GM19438 (cell line): ENCODE results near the gene HSD17B13.
"Not testable (repeated sequence)": the region's sequence is repeated elsewhere in the genome, so short reads cannot be mapped to it uniquely, and the experiment has no call there.

Source experiments
- ATAC-seq: cut with Tn5 transposase; IDR thresholded peaks from one replicate; pipeline ENCODE4 v1.9.1; 2021; ENCODE audit warnings: low read depth; ENCODE audit not compliant: unreplicated experiment

HSD17B13 gene

DNA sequence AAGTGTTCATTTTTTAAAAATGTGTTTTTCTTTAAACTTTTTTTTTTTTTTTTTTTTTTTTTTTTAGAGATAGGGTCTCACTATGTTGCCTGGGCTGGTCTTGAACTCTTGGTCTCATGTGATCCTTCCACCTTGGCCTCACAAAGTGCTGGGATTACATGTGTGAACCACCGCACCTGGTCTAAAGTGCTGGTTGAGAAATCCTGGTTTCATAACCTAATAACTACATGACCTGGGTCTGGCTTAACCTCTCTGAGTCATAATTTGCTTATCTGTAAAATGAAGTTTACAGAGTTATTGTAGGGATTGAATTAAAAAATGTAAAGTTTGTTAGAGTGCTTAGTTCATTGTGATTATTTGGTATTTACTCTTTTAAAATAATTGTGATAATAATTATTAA, 5.2 kb downstream of the HSD17B13 start:
- no peak for ATAC-seq

GRCh38 chr4:87316961-87317360, 5.7 kb downstream of the HSD17B13 start:
- ATAC-seq, result no peak

- not testable (repeated sequence) for ATAC-seq
Measured at GRCh38 chr4:87315000-87315399, 7.7 kb downstream of the HSD17B13 start.

DNA sequence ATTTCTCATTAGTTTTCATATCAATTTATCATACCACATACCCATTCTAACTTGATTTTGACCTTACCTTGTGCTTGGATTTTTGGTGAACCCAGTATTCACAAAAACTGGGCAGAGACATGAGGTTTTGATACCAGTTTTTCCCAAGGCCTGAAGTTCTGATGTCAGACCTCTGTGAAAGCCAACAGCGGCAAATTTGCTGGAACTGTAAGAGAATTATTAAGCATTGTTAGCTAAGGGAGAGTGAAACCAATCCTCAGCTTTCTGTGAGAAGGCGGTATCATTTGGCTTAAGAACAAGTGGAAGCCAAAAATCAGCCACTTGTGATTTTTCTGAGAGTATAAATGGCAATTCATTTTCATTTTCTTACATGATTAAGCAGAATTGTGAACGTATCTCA, 8.9 kb downstream of the HSD17B13 start:
- no peak for ATAC-seq

DNA sequence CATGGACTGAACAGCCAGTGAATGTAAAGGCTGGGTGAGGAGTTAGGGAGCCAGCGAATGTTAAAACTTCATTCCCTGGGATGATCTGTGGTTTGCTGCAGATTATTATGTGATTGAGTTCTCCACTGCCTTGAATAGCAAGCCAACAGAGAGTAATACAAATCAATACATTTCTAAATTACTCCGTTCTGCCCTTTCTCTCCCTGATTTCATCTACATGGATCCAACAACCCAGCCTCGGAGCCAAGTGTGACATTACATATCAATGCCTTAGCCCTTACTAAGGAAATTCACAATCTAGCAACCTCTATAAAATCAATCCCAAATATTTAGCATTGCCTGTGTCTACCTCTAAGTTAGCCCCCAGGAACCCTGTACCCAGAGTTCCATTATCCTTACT, 11.0 kb downstream of the HSD17B13 start:
- ATAC-seq, result no peak

DNA sequence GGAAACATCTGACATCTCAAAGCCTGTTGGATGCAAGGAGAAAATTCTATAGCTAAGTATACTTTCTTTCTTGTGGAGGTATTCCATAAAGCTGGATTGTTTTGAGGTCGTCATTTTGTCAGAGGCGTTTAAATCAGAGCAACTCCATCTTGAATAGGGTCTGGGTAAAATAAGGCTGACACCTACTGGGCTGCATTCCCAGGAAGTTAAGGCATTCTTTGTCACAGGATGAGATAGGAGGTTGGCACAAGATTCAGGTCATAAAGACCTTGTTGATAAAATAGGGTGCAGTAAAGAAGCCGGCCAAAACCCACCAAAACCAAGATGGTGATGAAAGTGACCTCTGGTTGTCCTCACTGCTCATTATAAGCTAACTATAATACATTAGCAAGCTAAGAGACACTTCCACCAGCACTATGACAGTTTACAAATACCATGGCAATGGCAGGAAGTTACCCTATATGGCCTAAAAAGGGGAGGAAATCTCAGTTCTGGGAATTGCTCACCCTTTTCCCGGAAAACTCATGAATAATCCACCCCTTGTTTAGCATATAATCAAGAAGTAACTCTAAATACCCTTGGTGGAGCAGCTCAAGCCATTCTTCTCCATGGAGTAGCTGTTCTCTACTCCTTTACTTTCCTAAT, 11.9 kb downstream of the HSD17B13 start:
- ATAC-seq, result no peak

GRCh38 chr4:87309625-87310024, 13.1 kb downstream of the HSD17B13 start:
- ATAC-seq, result no peak

DNA sequence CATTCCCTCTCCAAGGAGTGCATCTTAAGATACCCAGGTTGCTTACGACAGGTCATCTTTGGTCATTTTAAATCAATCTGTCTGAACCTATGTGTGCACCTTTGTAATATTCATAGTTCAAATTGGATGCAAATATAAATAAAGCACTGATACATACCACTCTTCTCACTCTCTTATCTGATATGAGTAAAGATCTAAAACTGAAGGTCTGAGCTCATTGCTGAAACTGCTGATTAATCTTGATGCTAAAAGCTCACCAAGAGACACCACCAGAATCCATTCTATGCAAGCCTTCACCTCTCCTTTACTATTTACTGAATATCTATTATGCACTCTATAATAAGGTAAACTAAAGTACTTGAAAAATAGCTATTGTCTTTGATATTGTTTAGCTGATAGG, 16.6 kb downstream of the HSD17B13 start:
- ATAC-seq, result no peak

- no peak for ATAC-seq
Measured at GRCh38 chr4:87305562-87305961, 17.1 kb downstream of the HSD17B13 start.

GRCh38 chr4:87304745-87305432, 17.8 kb downstream of the HSD17B13 start:
- no peak for ATAC-seq

GRCh38 chr4:87299898-87300297, 22.8 kb downstream of the HSD17B13 start:
- no peak for ATAC-seq

- no peak for ATAC-seq
Measured at GRCh38 chr4:87298362-87298761, 24.3 kb downstream of the HSD17B13 start.

DNA sequence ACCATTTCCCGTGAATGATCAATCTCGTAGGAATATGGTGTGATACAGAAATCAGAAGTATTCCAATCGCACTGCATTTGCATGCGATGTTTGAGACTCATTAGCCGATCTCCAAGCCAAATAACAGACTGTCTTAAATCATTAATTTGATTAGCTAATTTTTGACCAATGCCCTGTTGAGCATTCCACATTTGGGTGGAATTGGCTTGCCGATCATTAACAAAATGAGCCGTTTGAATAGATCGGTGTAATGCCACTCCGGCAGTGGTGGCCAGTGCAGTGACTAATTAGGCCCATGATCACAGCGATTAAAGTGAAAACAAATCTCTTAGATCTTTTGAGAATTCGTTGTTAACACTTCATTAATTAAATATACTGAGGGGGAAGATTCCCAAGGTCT, 27.8 kb downstream of the HSD17B13 start:
- ATAC-seq, result not testable (repeated sequence)

DNA sequence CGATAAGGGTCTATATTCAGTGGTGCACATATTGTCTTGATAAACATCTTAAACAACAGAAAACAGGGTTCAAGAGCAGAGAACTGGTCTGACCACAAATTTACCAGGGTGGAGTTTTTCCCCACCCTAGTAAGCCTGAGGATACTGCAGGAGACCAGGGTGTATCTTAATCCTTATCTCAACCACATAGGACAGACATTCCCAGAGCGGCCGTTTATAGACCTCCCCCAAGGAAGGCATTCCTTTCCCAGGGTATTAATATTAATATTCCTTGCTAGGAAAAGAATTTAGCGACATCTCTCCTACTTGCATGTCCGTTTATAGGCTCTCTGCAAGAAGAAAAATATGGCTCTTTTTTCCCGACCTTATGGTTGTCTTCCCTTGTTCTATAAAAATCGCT, 28.8 kb downstream of the HSD17B13 start:
- ATAC-seq, result not testable (repeated sequence)

DNA sequence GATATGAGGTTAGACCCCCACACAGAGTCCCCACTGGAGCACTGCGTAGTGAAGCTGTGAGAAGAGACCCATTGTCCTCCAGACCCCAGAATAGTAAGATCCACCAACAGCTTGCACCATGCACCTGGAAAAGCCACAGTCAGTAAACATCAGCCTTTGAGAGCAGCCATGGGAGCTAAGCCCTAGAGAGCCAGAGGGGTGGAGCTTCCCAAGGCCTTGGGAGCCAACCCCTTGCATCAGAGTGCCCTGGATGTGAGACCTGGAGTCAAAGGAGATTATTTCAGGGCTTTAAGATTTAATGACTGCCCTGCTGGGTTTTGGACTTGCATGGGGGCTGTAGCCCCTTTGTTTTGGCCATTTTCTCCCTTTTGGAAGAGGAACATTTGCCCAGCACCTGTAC, 35.7 kb downstream of the HSD17B13 start:
- ATAC-seq, result no peak

- ATAC-seq, result not testable (repeated sequence)
Measured at GRCh38 chr4:87284268-87284667, 38.4 kb downstream of the HSD17B13 start.

GRCh38 chr4:87283151-87283550, 39.5 kb downstream of the HSD17B13 start:
- ATAC-seq, result no peak

DNA sequence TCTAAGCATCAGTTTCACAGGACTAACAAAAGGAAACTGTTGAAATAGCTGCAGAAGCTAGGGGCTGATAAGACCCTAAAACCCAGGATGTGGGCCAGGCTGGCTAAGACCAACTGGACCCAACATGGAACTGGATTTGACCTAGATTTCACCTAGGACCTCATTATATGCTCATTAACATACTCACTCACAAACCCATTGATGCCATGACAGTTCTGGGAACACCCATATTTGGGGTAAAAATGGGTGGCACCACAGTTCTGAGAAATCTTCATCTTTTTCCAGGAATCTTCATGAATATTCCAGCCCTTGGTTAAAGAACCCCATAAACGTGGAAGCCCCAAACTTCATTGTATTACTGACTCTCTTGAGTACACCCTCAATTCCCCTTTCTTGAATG, 41.1 kb downstream of the HSD17B13 start:
- ATAC-seq, result no peak

GRCh38 chr4:87278335-87278794, 44.3 kb downstream of the HSD17B13 start:
- ATAC-seq, result no peak

- ATAC-seq, result no peak
Measured at GRCh38 chr4:87275311-87275710, 47.4 kb downstream of the HSD17B13 start.

- ATAC-seq, result no peak
Measured at GRCh38 chr4:87274803-87275202, 47.9 kb downstream of the HSD17B13 start.

- no peak for ATAC-seq
Measured at GRCh38 chr4:87274327-87274726, 48.4 kb downstream of the HSD17B13 start.
